ENCODE data around the gene GFOD2. TPM values are rescaled to one million over a fixed set of nuclear protein-coding genes. Genes with fewer than 3 reads are reported as not detected.
A peak's percentile ranks its signal among the peaks of the same experiment; 100 is the strongest.

GFOD2 gene
- total RNA-seq, 1 experiment from 2014 or later = 13.4 TPM

DNA sequence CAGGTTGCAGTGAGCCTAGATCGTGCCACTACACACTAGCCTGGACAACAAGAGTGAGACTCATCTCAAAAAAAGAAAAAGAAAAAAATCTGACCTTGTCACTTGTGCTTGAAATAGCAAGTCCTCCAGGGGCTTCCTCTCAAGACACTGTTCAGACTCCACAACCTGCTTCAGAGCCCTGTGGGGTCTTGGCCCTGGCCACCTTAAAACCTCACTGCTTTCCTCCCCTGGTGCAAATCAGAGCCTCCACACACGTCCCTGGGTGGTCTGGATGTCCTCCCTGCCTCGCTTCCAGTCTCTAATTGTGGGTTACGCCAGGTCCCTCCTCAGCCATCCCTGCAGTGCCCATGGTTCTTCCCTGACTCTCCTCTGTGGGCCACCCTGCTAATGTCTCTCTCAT lies 63.8 kb downstream of the GFOD2 start:
- CTCF ChIA-PET = no interaction called here
- BruUV-seq (replicated peaks) = no TSS peak

DNA sequence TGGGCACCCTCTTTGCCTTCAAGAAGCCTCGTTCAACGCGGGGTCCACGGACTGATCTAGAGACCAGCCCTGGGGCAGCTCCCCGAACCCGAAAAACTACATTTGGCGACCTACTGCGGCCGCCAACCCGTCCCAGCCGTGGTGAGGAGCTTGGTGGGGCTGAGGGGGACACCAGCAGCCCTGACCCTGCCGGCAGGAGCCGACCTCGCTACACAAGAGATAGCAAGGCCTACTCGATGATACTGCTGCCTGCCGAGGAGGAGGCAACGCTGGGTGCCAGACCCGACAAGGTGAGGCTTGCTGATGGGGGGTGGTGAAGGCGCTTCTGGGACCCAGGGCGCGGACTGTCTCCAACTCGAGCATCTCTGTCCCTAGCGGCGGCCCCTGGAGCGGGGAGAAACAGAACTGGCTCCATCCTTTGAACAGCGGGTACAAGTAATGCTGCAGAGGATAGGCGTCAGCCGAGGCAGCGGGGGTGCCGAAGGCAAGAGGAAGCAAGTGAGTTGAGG lies 64.7 kb downstream of the GFOD2 start:
- no peak overlapping the region for H3K4me3 Mint-ChIP-seq (ENCODE audit: unreplicated experiment)

More for the DNA sequence above, 63.8 kb downstream of the GFOD2 start:
- no peaks in the 10 kb centered on the region for H3K9me3 ChIP-seq
- no peaks in the 10 kb centered on the region for H3K36me3 ChIP-seq (ENCODE audit: control insufficient read depth, insufficient read depth, low read length)
- no peak for DNase-seq
- H3K4me3 ChIP-seq (ENCODE audit: low read depth, low read length) = no peak overlapping the region
- TF ChIP-seq, protein P1, sequence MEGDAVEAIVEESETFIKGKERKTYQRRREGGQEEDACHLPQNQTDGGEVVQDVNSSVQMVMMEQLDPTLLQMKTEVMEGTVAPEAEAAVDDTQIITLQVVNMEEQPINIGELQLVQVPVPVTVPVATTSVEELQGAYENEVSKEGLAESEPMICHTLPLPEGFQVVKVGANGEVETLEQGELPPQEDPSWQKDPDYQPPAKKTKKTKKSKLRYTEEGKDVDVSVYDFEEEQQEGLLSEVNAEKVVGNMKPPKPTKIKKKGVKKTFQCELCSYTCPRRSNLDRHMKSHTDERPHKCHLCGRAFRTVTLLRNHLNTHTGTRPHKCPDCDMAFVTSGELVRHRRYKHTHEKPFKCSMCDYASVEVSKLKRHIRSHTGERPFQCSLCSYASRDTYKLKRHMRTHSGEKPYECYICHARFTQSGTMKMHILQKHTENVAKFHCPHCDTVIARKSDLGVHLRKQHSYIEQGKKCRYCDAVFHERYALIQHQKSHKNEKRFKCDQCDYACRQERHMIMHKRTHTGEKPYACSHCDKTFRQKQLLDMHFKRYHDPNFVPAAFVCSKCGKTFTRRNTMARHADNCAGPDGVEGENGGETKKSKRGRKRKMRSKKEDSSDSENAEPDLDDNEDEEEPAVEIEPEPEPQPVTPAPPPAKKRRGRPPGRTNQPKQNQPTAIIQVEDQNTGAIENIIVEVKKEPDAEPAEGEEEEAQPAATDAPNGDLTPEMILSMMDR (IDR thresholded peaks at IDR 0.05; ENCODE audit: insufficient read depth in 1 of 2, low read depth in 1 of 2, low read length in 1 of 2, severe bottlenecking in 1 of 2, unreplicated experiment in 1 of 2) = no peak
- Mint-ChIP-seq H3K27ac (ENCODE audit: unreplicated experiment) (no peak overlapping the region), H3K36me3 (ENCODE audit: insufficient read depth, unreplicated experiment) (peaks cover 27% of the 10 kb centered on the region), H3K27me3 (ENCODE audit: insufficient read depth, unreplicated experiment) (no peaks in the 10 kb centered on the region), H3K9me3 (ENCODE audit: unreplicated experiment) (no peaks in the 10 kb centered on the region), H3K4me1 (ENCODE audit: low read depth, unreplicated experiment) (no peaks in the 10 kb centered on the region), H3K4me3 (ENCODE audit: unreplicated experiment) (no peak overlapping the region)
- H3K27me3 ChIP-seq (replicated peaks; ENCODE audit: control insufficient read depth, insufficient read depth, low read length) = no peaks in the 10 kb centered on the region
- POLR2A ChIA-PET = no interaction called here
- intact Hi-C loops (cut with micrococcal nuclease; ENCODE audit: unreplicated experiment) = no loop called here
- H3K4me1 ChIP-seq = peaks cover 12% of the 10 kb centered on the region

DNA sequence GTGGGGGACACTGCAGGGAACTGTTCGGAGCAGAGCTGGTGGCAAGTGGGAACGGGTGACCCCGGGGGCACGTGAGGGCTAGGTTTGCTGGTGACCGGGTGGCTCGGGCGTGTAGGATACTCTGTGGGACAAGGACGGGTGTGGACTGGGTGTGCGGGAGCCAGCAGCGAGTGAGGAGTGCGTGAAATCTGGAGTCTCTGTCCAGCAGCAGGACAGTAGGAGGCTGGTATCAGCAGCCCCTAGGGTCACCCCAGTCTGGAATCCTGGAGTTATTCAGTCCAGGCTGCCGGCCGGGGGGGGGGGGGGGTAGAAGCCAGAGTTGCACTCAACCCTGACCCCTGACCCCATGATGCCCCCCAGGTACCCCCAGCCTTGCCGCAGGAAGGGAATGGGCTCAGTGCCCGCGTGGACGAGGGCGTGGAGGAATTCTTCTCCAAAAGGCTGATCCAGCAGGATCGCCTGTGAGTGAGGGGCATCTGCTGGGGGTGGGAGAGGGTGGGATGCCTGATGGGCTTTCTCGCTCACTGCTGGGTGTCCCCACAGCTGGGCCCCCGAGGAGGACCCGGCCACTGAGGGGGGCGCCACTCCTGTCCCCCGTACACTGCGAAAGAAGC lies 65.2 kb downstream of the GFOD2 start:
- Mint-ChIP-seq H3K4me3 (ENCODE audit: unreplicated experiment) (peak overlapping the region; percentile 71), H3K9me3 (ENCODE audit: unreplicated experiment) (no peaks in the 10 kb centered on the region), H3K36me3 (ENCODE audit: insufficient read depth, unreplicated experiment) (peaks cover 13% of the 10 kb centered on the region), H3K27ac (ENCODE audit: unreplicated experiment) (no peak overlapping the region), H3K27me3 (ENCODE audit: insufficient read depth, unreplicated experiment) (no peaks in the 10 kb centered on the region), H3K4me1 (ENCODE audit: low read depth, unreplicated experiment) (no peaks in the 10 kb centered on the region)
- ChIA-PET POLR2A (interaction anchor here (0.6 kb wide), 1 partner anchor 284 kb away, joined by 7 read pairs; no protein-coding TSS in a partner anchor), CTCF (interaction anchor here (0.6 kb wide), 2 partner anchors 13 to 340 kb away, joined by 4 to 5 read pairs; no protein-coding TSS in a partner anchor)
- TF ChIP-seq, protein P1 (IDR thresholded peaks at IDR 0.05; ENCODE audit: insufficient read depth in 1 of 2, low read depth in 1 of 2, low read length in 1 of 2, severe bottlenecking in 1 of 2, unreplicated experiment in 1 of 2) = no peak
- Histone ChIP-seq H3K4me3 (ENCODE audit: low read depth, low read length) (peak overlapping the region; percentile 70), H3K27me3 (replicated peaks; ENCODE audit: control insufficient read depth, insufficient read depth, low read length) (no peaks in the 10 kb centered on the region), H3K9me3 (no peaks in the 10 kb centered on the region), H3K36me3 (ENCODE audit: control insufficient read depth, insufficient read depth, low read length) (no peaks in the 10 kb centered on the region), H3K4me1 (peaks cover 8% of the 10 kb centered on the region)
- peak in 1 of 2 experiments; percentile 38 for DNase-seq
- BruUV-seq (replicated peaks) = no TSS peak
- intact Hi-C loops (cut with micrococcal nuclease; ENCODE audit: unreplicated experiment) = no loop called here

More for the DNA sequence above, 64.7 kb downstream of the GFOD2 start:
- ChIA-PET CTCF (interaction anchor here (0.6 kb wide), 1 partner anchor 14 kb away, joined by 4 read pairs; no protein-coding TSS in a partner anchor), POLR2A (no interaction called here)
- BruUV-seq (replicated peaks) = no TSS peak
- H3K9me3 Mint-ChIP-seq (ENCODE audit: unreplicated experiment) = no peaks in the 10 kb centered on the region
- TF ChIP-seq, protein P1 (IDR thresholded peaks at IDR 0.05; ENCODE audit: insufficient read depth in 1 of 2, low read depth in 1 of 2, low read length in 1 of 2, severe bottlenecking in 1 of 2, unreplicated experiment in 1 of 2) = no peak
- Histone ChIP-seq H3K4me3 (ENCODE audit: low read depth, low read length) (no peak overlapping the region), H3K4me1 (peaks cover 12% of the 10 kb centered on the region), H3K27me3 (replicated peaks; ENCODE audit: control insufficient read depth, insufficient read depth, low read length) (no peaks in the 10 kb centered on the region), H3K36me3 (ENCODE audit: control insufficient read depth, insufficient read depth, low read length) (no peaks in the 10 kb centered on the region), H3K9me3 (no peaks in the 10 kb centered on the region)
- H3K27ac Mint-ChIP-seq (ENCODE audit: unreplicated experiment) = no peak overlapping the region
- DNase-seq = peak in 1 of 2 experiments; percentile 37
- peaks cover 18% of the 10 kb centered on the region for H3K36me3 Mint-ChIP-seq (ENCODE audit: insufficient read depth, unreplicated experiment)
- H3K4me1 Mint-ChIP-seq (ENCODE audit: low read depth, unreplicated experiment) = no peaks in the 10 kb centered on the region
- intact Hi-C loops (cut with micrococcal nuclease; ENCODE audit: unreplicated experiment) = no loop called here
- no peaks in the 10 kb centered on the region for H3K27me3 Mint-ChIP-seq (ENCODE audit: insufficient read depth, unreplicated experiment)
